HEK293T (cell line): Measurements from ENCODE around the gene UBL3.

Experiments used
- CTCF ChIA-PET: fragments of 350-600 bp; formaldehyde crosslinking; extraction: SDS; loops from one replicate; lab custom pipeline; 2021; ENCODE audit warnings: antibody characterized with exemption, inconsistent platforms; lab: Yijun Ruan, JAX
- POLR2A ChIA-PET: fragments of 350-600 bp; formaldehyde crosslinking; extraction: SDS; loops from one replicate; lab custom pipeline; 2020; ENCODE audit warnings: antibody characterized with exemption, inconsistent platforms; lab: Yijun Ruan, JAX
- DNase-seq: peaks from one replicate; pipeline ENCODE4 v3.0.0; 2012; ENCODE audit warnings: mixed read lengths; ENCODE audit errors: extremely low spot score
- ARNT ChIP-seq: fragments of 450-650 bp; IDR thresholded peaks from 2 replicates; pipeline ENCODE4 v1.6.1; 2017; ENCODE audit warnings: mild to moderate bottlenecking
- BHLHE40 ChIP-seq: fragments of 450-650 bp; IDR thresholded peaks from 2 replicates; pipeline ENCODE4 v1.6.1; 2016; ENCODE audit warnings: mild to moderate bottlenecking, moderate library complexity, borderline replicate concordance
- CTBP1 ChIP-seq: fragments of 450-650 bp; IDR thresholded peaks from 2 replicates; pipeline ENCODE4 v1.6.1; 2016; ENCODE audit warnings: borderline replicate concordance
- ELF4 ChIP-seq: fragments of 450-650 bp; IDR thresholded peaks from 2 replicates; pipeline ENCODE4 v1.6.1; 2017; ENCODE audit warnings: antibody characterized with exemption
- FOXA1 ChIP-seq: fragments of 450-650 bp; IDR thresholded peaks from 2 replicates; pipeline ENCODE4 v1.6.1; 2016; ENCODE audit warnings: mild to moderate bottlenecking
- FOXK2 ChIP-seq: fragments of 450-650 bp; IDR thresholded peaks from 2 replicates; pipeline ENCODE4 v1.6.1; 2016; ENCODE audit warnings: mild to moderate bottlenecking
- FOXM1 ChIP-seq: fragments of 450-650 bp; IDR thresholded peaks from 2 replicates; pipeline ENCODE4 v1.6.1; 2017; ENCODE audit warnings: mild to moderate bottlenecking, borderline replicate concordance
- HDGF ChIP-seq: fragments of 450-650 bp; IDR thresholded peaks from 2 replicates; pipeline ENCODE4 v1.6.1; 2017; ENCODE audit warnings: antibody characterized with exemption, borderline replicate concordance
- L3MBTL2 ChIP-seq: fragments of 450-650 bp; conservative IDR thresholded peaks from 2 replicates; pipeline ENCODE4 v1.6.1; 2016; ENCODE audit warnings: mild to moderate bottlenecking
- LEF1 ChIP-seq: fragments of 450-650 bp; IDR thresholded peaks from 2 replicates; pipeline ENCODE4 v1.6.1; 2017; ENCODE audit warnings: mild to moderate bottlenecking, borderline replicate concordance
- NFRKB ChIP-seq: fragments of 450-650 bp; IDR thresholded peaks from 2 replicates; pipeline ENCODE4 v1.6.1; 2016; ENCODE audit warnings: mild to moderate bottlenecking, moderate library complexity
- PKNOX1 ChIP-seq: fragments of 450-650 bp; IDR thresholded peaks from 2 replicates; pipeline ENCODE4 v1.6.1; 2016
- SP1 ChIP-seq: fragments of 450-650 bp; IDR thresholded peaks from 2 replicates; pipeline ENCODE4 v1.6.1; 2017
- SUZ12 ChIP-seq: fragments of 450-650 bp; IDR thresholded peaks from 2 replicates; pipeline ENCODE4 v1.6.1; 2016; ENCODE audit warnings: mild to moderate bottlenecking
- TARDBP ChIP-seq: fragments of 450-650 bp; IDR thresholded peaks from 2 replicates; pipeline ENCODE4 v1.6.1; 2016
- ZNF384 ChIP-seq: fragments of 450-650 bp; IDR thresholded peaks from 2 replicates; pipeline ENCODE4 v1.6.1; 2016

The UBL3 gene

DNA sequence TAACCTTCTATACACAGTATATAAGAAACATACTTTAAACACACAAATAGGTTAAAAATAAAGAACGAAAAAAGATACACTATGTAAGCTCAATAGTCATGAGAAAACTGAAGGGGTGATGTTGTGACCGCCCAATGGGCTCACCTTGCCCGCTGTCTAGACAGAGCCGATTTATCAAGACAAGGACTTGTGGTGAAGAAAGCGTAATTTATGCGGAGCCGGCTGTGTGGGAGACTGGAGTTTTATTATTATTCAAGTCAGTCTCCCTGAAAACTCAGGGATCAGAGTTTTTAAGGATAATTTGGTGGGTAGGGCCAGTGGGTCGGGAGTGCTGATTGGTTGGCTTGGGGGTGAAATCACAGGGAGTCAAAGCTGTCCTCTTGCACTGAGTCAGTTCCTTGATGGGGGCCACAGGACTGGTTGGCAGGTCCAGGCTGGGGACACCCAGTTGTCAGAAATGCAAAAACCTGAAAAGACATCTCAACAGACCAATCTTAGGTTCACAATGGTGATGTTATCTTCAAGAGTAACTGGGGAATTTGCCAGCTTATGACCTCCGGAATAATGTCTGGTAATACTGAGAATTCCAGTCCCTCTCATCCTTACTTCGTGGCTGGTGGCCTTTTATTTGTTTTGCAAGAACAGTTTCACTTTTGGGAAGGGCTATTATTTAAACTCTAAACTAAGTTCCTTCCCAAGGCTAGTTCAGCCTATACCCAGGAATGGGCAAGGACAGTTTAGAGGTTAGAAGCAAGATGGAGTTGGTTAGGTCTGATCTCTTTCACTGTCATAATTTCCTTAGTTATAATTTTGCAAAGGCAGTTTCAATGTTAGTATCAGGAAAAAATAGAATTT is 96.6 kb downstream of the UBL3 start:
- TF ChIP-seq SUZ12 = no peak
- TF ChIP-seq LEF1 = no peak
- TF ChIP-seq ZNF384 = no peak
- TF ChIP-seq FOXK2 = no peak
- TF ChIP-seq ELF4 = no peak
- no peak for TF ChIP-seq TARDBP
- no peak for TF ChIP-seq L3MBTL2
- no peak for TF ChIP-seq HDGF
- TF ChIP-seq NFRKB = no peak
- no peak for TF ChIP-seq FOXM1
- TF ChIP-seq CTBP1 = no peak
- TF ChIP-seq BHLHE40 = no peak
- TF ChIP-seq SP1 = no peak
- no peak for DNase-seq
- ChIA-PET CTCF (interaction anchor here (0.6 kb wide), 1 partner anchor 146 kb away, joined by 5 read pairs; no protein-coding TSS in a partner anchor), POLR2A (no interaction called here)

DNA sequence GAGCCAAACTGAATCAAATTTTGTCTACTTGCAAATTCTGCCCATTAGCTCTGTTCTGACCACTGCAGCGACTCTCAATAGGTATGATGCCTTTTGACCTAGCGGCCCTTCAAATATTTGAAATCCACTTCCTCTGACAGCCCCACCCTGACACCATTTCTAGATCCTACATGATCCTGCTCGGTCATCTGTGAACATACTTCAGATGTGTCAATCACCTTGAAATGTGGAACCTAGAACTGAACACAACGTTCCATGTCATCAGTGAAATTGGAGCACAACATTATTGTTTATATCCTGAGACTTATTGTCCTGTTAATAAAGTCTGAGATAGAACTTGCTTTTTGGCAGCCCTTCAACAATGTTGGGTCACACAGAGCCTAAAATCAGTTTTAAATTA is 98.2 kb downstream of the UBL3 start:
- CTCF ChIA-PET = no interaction called here
- TF ChIP-seq L3MBTL2 (no peak), FOXM1 (no peak), ELF4 (no peak), PKNOX1 (peak; percentile 25; the same call in 1 of the 2 replicates), ZNF384 (no peak), FOXA1 (no peak), BHLHE40 (no peak), ARNT (no peak)
- no peak for DNase-seq
- POLR2A ChIA-PET = no interaction called here

- no peak for TF ChIP-seq FOXM1
- TF ChIP-seq FOXA1 = no peak
- TF ChIP-seq BHLHE40 = no peak
- no peak for TF ChIP-seq ARNT
- no peak for TF ChIP-seq NFRKB
- no peak for TF ChIP-seq TARDBP
- no peak for TF ChIP-seq HDGF
- TF ChIP-seq FOXK2 = no peak
- no peak for TF ChIP-seq CTBP1
- TF ChIP-seq SP1 = no peak
- TF ChIP-seq ZNF384 = no peak
- no peak for DNase-seq
- POLR2A ChIA-PET = no interaction called here
- CTCF ChIA-PET = no interaction called here
These were observed 100.3 kb downstream of the UBL3 start for GRCh38 chr13:29750183-29750530.

DNA sequence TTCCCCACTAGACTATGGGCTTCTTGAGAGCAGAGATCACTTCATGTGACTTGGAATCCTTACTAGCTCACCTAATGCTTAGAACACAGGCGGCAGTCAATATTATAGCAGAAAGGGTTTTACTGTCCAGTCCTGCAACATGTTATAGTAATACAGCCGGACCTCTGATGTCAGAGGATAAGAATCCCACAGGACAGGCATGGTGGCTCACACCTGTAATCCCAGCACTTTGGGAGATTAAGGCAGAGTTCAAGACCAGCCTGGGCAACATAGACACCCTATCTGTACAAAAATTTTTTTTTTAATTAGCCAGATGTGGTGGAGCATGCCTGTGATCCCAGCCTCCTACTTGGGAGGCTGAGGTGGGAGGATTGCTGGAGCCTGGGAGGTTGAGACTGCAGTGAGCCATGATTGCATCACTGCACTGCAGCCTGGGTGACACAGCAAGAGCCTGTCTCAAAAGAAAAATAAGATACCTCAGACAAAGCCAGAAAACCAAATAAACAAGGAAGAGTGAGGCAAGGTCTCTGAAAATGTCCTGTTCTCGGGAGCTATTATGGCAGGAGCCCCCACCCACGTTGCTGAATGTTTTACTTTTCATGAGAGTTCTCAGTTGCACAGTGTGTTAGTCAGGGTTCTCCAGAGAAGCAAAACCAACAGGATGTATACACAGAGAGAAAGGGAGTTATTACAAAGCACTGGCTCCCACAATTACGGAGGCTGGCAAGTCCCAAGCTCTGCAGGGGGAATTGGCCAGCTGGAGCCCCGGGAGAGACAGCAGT is 100.8 kb downstream of the UBL3 start:
- no peak for DNase-seq
- TF ChIP-seq SUZ12 = no peak
- TF ChIP-seq SP1 = no peak
- TF ChIP-seq CTBP1 = no peak
- no peak for TF ChIP-seq ZNF384
- TF ChIP-seq HDGF = no peak
- no peak for TF ChIP-seq FOXK2
- no peak for TF ChIP-seq BHLHE40
- TF ChIP-seq TARDBP = no peak
- no peak for TF ChIP-seq L3MBTL2
- TF ChIP-seq NFRKB = no peak
- no peak for TF ChIP-seq FOXA1
- no peak for TF ChIP-seq PKNOX1
- TF ChIP-seq ELF4 = no peak
- TF ChIP-seq FOXM1 = no peak
- no peak for TF ChIP-seq ARNT
- TF ChIP-seq LEF1 = no peak
- CTCF ChIA-PET = interaction anchor here (0.5 kb wide), 1 partner anchor 396 kb away, joined by 3 read pairs; no protein-coding TSS in a partner anchor
- POLR2A ChIA-PET = no interaction called here

DNA sequence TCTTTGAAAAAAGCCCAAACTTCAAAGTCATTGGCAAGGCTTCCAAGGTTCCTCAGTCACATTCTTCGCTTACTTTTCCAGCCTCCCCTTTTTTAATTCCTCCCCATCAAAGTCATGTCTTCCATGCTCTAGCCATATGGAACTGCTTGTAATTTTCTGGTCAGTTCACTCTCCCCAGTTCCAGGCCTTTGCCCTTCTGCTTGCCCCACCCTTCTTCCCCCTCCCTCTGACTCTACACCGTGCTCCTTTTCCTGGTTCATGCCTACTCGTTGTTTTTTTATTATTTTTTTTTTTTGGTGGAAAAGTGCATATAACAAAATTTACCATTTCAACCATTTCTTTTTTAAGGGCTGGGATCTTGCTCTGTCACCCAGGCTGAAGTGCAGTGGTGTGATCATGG is 102.3 kb downstream of the UBL3 start:
- ChIA-PET CTCF (no interaction called here), POLR2A (no interaction called here)
- no peak for TF ChIP-seq L3MBTL2
- TF ChIP-seq NFRKB = no peak
- TF ChIP-seq SUZ12 = no peak
- no peak for TF ChIP-seq ZNF384
- no peak for TF ChIP-seq ELF4
- TF ChIP-seq FOXA1 = no peak
- TF ChIP-seq FOXM1 = no peak
- TF ChIP-seq CTBP1 = no peak
- TF ChIP-seq HDGF = no peak
- no peak for TF ChIP-seq ARNT
- no peak for TF ChIP-seq BHLHE40
- TF ChIP-seq FOXK2 = no peak
- TF ChIP-seq SP1 = no peak
- TF ChIP-seq TARDBP = no peak
- no peak for TF ChIP-seq PKNOX1
- no peak for TF ChIP-seq LEF1
- DNase-seq = no peak
